ENCODE data around the gene ITGAX. TPM values are rescaled to one million over a fixed set of nuclear protein-coding genes. Genes with fewer than 3 reads are reported as not detected.

ITGAX gene
- total and polyA plus RNA-seq, 2 of the 8 experiments (the other 6 are each of a cell fraction or from before 2014, with no cell fraction given): 0.30 TPM; not detected in 1

DNA sequence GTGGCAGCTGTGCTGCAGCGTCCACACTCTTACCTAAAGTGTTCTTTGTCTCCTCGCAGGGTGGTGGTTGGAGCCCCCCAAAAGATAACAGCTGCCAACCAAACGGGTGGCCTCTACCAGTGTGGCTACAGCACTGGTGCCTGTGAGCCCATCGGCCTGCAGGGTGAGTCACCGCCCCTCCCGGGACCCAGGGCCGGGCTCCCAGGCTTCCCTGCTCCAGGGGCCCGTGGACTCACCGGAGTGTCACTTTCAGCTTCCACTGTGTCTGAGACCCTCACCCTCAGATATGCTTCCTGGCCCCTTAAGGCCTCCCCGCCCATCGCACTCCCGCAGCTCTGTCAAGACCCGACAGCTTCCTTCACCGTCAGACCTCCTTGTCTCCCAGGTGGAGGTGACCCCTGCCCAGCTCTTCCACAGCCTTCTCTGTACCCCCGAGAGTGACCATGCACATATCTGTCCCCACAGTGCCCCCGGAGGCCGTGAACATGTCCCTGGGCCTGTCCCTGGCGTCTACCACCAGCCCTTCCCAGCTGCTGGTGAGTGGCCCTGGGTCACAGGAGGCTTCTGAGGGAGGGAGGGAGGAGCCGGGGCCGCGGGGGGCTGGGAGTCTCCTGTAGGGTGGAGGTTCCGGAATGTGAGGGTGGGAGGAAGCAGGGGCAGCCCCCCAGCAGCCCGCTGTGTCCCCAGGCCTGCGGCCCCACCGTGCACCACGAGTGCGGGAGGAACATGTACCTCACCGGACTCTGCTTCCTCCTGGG, 1.8 kb downstream of the ITGAX start:
- H2BK5ac ChIP-seq (ENCODE audit: low read depth, low read length): no peak overlapping the region
- no peak overlapping the region; the same call in 1 of the 2 replicates for H2AFZ ChIP-seq (ENCODE audit: low read length)
- no peaks in the 10 kb centered on the region; a peak in 1 of 7 replicates for H3K27me3 ChIP-seq (replicated peaks in 1 of 4; ENCODE audit: control insufficient read depth in 3 of 4, extremely low read depth in 1 of 4, insufficient read depth in 3 of 4, low read length in 3 of 4)
- no peak overlapping the region for H3K14ac ChIP-seq (ENCODE audit: insufficient read length)
- H4K8ac ChIP-seq (ENCODE audit: extremely low read depth, insufficient read depth, low read length): no peak overlapping the region; the same call in 1 of the 2 replicates
- no peaks in the 10 kb centered on the region for H3K79me1 ChIP-seq (ENCODE audit: low read depth, low read length)
- H4K91ac ChIP-seq (replicated peaks; ENCODE audit: insufficient read length, low read length): no peak overlapping the region
- no peak overlapping the region for H3K18ac ChIP-seq (ENCODE audit: extremely low read depth, low read length)
- no peak overlapping the region for H3K4me3 ChIP-seq (ENCODE audit: extremely low read depth in 1 of 4, insufficient read depth in 2 of 4, low read depth in 3 of 4, low read length in 4 of 4)
- POLR2A ChIA-PET (ENCODE audit: partially characterized antibody): interaction anchor here (0.6 to 1.3 kb wide), 5 partner anchors 142 to 176 kb away, joined by 3 to 4 read pairs (median 3); partner anchors contain the start of gene FUS
- H2BK12ac ChIP-seq (ENCODE audit: low read depth, low read length): no peak overlapping the region
- H4K5ac ChIP-seq (ENCODE audit: insufficient read length, low read depth, low read length): no peak overlapping the region
- H3K4ac ChIP-seq (replicated peaks; ENCODE audit: insufficient read length, low read depth, low read length): no peak overlapping the region
- peak in 1 of 2 experiments; percentile 56 for DNase-seq (ENCODE audit: low read depth in 1 of 2, low spot score in 2 of 2)
- no peak overlapping the region for H2AK5ac ChIP-seq (ENCODE audit: low read depth, low read length)
- no peak for FAIRE-seq
- CTCF ChIA-PET (ENCODE audit: partially characterized antibody): interaction anchor here (1.1 to 2.7 kb wide), 6 partner anchors 10 to 108 kb away, joined by 3 to 7 read pairs (median 4); partner anchors contain the start of gene ZNF843
- no peaks in the 10 kb centered on the region for H3K9me3 ChIP-seq (ENCODE audit: insufficient read depth in 2 of 2, low read depth in 1 of 2, low read length in 1 of 2)
- 0 out of 7 replicates have a peak, but pooled peaks cover 0 to 4% (median 1%) of the 10 kb centered on the region in 4 experiments for H3K4me1 ChIP-seq (replicated peaks in 1 of 4; ENCODE audit: control insufficient read depth in 3 of 4, insufficient read depth in 4 of 4, low read length in 3 of 4)
- H3K56ac ChIP-seq (replicated peaks; ENCODE audit: insufficient read length, low read depth, low read length): no peak overlapping the region
- no peak overlapping the region for H3K23ac ChIP-seq (ENCODE audit: insufficient read length)
- H3K4me2 ChIP-seq (ENCODE audit: insufficient read depth in 1 of 2, low read depth in 2 of 2, low read length in 2 of 2): no peak overlapping the region
- no peak overlapping the region for H2BK120ac ChIP-seq (replicated peaks; ENCODE audit: low read depth, low read length)
- H4K20me1 ChIP-seq (replicated peaks in 1 of 2; ENCODE audit: control insufficient read depth in 1 of 2, insufficient read depth in 2 of 2, low read length in 2 of 2): no peaks in the 10 kb centered on the region
- H3K9ac ChIP-seq (replicated peaks in 1 of 4; ENCODE audit: extremely low read depth in 1 of 4, low read depth in 3 of 4, low read length in 3 of 4): no peak overlapping the region
- no peaks in the 10 kb centered on the region for H3K36me3 ChIP-seq (ENCODE audit: control insufficient read depth in 2 of 4, insufficient read depth in 4 of 4, low read length in 3 of 4)
- no peak overlapping the region for H2BK20ac ChIP-seq (ENCODE audit: low read length)
- H2BK15ac ChIP-seq (ENCODE audit: low read length): no peak overlapping the region
- no peak overlapping the region for H3K27ac ChIP-seq (ENCODE audit: low read depth, low read length)
- WGBS, 2 experiments (ENCODE audit: extremely low coverage in 1 of 2, insufficient coverage in 1 of 2, insufficient read length in 1 of 2, insufficient replicate concordance in 2 of 2, low coverage in 1 of 2, low lambda C conversion rate in 2 of 2, missing lambda C conversion rate in 1 of 2): 86% methylated on average over 20 of the region's 28 CpGs; no CpG with 5 or more reads in 1 of the 2 experiments
- no peaks in the 10 kb centered on the region for H3K79me2 ChIP-seq (ENCODE audit: control insufficient read depth in 1 of 2, insufficient read depth in 2 of 2, low read length in 2 of 2)
- no peaks in the 10 kb centered on the region for H3K23me2 ChIP-seq (ENCODE audit: low read depth, low read length)
- TF ChIP-seq CTCF (IDR thresholded peaks at IDR 0.05; ENCODE audit: control extremely low read depth in 1 of 3, insufficient read depth in 1 of 3, low read depth in 1 of 3, low read length in 3 of 3) (peak; percentile 18 to 40 (median 39); a peak in 3 of 4 replicates), TAF7 (optimal IDR thresholded peaks at IDR 0.05; ENCODE audit: borderline replicate concordance, low read depth, low read length) (no peak), BCL11A (IDR thresholded peaks at IDR 0.05; ENCODE audit: low read depth in 2 of 2, low read length in 2 of 2) (no peak), RAD21 (IDR thresholded peaks at IDR 0.05 in 1 of 2, conservative IDR thresholded peaks at IDR 0.05 in 1 of 2; ENCODE audit: low read depth in 2 of 2, low read length in 2 of 2) (peak; percentile 23 to 42; a peak in 3 of 4 replicates), TCF12 (IDR thresholded peaks at IDR 0.05; ENCODE audit: low read depth, low read length) (no peak), ZNF274 (IDR thresholded peaks at IDR 0.05; ENCODE audit: borderline replicate concordance, extremely low read depth, low read length) (no peak), EP300 (IDR thresholded peaks at IDR 0.05; ENCODE audit: borderline replicate concordance in 1 of 2, low read depth in 2 of 2, low read length in 2 of 2) (no peak)
- TF ChIP-seq, protein P1, sequence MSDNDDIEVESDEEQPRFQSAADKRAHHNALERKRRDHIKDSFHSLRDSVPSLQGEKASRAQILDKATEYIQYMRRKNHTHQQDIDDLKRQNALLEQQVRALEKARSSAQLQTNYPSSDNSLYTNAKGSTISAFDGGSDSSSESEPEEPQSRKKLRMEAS (IDR thresholded peaks at IDR 0.05): no peak

All from H1 (cell line).